ENCODE measurements around the gene IKZF5. TPM values are rescaled to one million over a fixed set of nuclear protein-coding genes. Genes with fewer than 3 reads are reported as not detected.

Gene IKZF5
- total and polyA plus RNA-seq, 4 donors: 6.1 to 19.9 (median 11.6) TPM

GRCh38 chr10:122993797-122994336, 14.7 kb downstream of the IKZF5 start:
- TF ChIP-seq, protein P1, sequence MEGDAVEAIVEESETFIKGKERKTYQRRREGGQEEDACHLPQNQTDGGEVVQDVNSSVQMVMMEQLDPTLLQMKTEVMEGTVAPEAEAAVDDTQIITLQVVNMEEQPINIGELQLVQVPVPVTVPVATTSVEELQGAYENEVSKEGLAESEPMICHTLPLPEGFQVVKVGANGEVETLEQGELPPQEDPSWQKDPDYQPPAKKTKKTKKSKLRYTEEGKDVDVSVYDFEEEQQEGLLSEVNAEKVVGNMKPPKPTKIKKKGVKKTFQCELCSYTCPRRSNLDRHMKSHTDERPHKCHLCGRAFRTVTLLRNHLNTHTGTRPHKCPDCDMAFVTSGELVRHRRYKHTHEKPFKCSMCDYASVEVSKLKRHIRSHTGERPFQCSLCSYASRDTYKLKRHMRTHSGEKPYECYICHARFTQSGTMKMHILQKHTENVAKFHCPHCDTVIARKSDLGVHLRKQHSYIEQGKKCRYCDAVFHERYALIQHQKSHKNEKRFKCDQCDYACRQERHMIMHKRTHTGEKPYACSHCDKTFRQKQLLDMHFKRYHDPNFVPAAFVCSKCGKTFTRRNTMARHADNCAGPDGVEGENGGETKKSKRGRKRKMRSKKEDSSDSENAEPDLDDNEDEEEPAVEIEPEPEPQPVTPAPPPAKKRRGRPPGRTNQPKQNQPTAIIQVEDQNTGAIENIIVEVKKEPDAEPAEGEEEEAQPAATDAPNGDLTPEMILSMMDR (IDR thresholded peaks at IDR 0.05; ENCODE audit: control extremely low read depth, extremely low read depth): no peak
- Histone ChIP-seq H3K36me3 (ENCODE audit: control insufficient read depth in 4 of 4, insufficient read depth in 4 of 4, low read length in 4 of 4) (peaks cover 11 to 37% (median 24%) of the 10 kb centered on the region in 4 donors), H3K9ac (ENCODE audit: insufficient read depth in 1 of 2, low read length in 2 of 2) (no peak overlapping the region), H3K4me3 (no peak overlapping the region), H3K27ac (ENCODE audit: low read depth in 1 of 2, low read length in 1 of 2) (no peak overlapping the region), H3K9me3 (ENCODE audit: control insufficient read depth in 4 of 4, insufficient read depth in 3 of 4, low read length in 3 of 4) (no peaks in the 10 kb centered on the region), H3K27me3 (ENCODE audit: control insufficient read depth in 3 of 3, insufficient read depth in 3 of 3, low read length in 2 of 3) (no peaks in the 10 kb centered on the region), H3K4me1 (ENCODE audit: control insufficient read depth in 5 of 5, insufficient read depth in 5 of 5, low read length in 5 of 5) (peaks cover 0 to under 1% (median 0%) of the 10 kb centered on the region in 5 donors)
- WGBS, 2 donors: 95 to 97% methylated on average over 6 of the region's 6 CpGs
- DNase-seq (no peak), ATAC-seq (ENCODE audit: insufficient read depth, low FRiP score) (no peak)

DNA sequence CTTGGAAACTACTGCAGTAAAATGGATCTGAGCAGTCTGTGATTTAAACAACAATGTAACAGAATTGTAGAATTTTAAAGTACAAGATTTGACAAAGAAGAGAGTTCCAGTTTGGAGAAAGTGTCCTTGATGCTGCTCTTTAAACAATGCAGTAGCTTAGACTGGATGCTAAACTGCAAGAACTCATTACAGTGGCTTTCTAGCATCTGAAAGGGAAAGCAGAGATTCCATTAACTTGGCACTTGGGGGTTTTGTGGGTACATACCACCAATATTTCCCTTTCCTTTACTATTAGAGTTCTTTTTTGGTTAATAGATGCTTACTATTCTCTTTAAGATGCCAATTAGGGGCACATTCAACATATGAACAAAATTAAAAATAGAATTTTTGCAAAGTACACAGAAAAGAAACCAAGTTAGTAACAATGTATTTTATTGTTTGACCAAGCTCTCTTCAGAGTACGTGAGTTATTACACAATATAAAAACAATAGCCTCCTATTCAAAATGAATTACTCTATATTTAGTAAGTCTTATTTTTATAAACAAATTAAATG, 16.5 kb downstream of the IKZF5 start:
- Histone ChIP-seq H3K4me3 (no peak overlapping the region), H3K4me1 (ENCODE audit: control insufficient read depth in 5 of 5, insufficient read depth in 5 of 5, low read length in 5 of 5) (no peaks in the 10 kb centered on the region), H3K9me3 (ENCODE audit: control insufficient read depth in 4 of 4, insufficient read depth in 3 of 4, low read length in 3 of 4) (no peaks in the 10 kb centered on the region), H3K27me3 (ENCODE audit: control insufficient read depth in 3 of 3, insufficient read depth in 3 of 3, low read length in 2 of 3) (no peaks in the 10 kb centered on the region), H3K9ac (ENCODE audit: insufficient read depth in 1 of 2, low read length in 2 of 2) (no peak overlapping the region), H3K36me3 (ENCODE audit: control insufficient read depth in 4 of 4, insufficient read depth in 4 of 4, low read length in 4 of 4) (peaks cover 11 to 37% (median 19%) of the 10 kb centered on the region in 4 donors), H3K27ac (ENCODE audit: low read depth in 1 of 2, low read length in 1 of 2) (no peak overlapping the region)
- no peak for DNase-seq
- TF ChIP-seq, protein P1 (IDR thresholded peaks at IDR 0.05; ENCODE audit: control extremely low read depth, extremely low read depth): no peak
- no peak for ATAC-seq (ENCODE audit: insufficient read depth, low FRiP score)
- 53 to 77% methylated on average over 1 of the region's 1 CpG for WGBS, 2 donors

- H3K4me1 ChIP-seq (ENCODE audit: control insufficient read depth in 5 of 5, insufficient read depth in 5 of 5, low read length in 5 of 5): no peaks in the 10 kb centered on the region
- no peak overlapping the region for H3K9ac ChIP-seq (ENCODE audit: insufficient read depth in 1 of 2, low read length in 2 of 2)
- TF ChIP-seq, protein P1 (IDR thresholded peaks at IDR 0.05; ENCODE audit: control extremely low read depth, extremely low read depth): no peak
- peaks cover 8 to 28% (median 11%) of the 10 kb centered on the region in 4 donors for H3K36me3 ChIP-seq (ENCODE audit: control insufficient read depth in 4 of 4, insufficient read depth in 4 of 4, low read length in 4 of 4)
- ATAC-seq (ENCODE audit: insufficient read depth, low FRiP score) (no peak), DNase-seq (no peak)
- H3K27ac ChIP-seq (ENCODE audit: low read depth in 1 of 2, low read length in 1 of 2): no peak overlapping the region
- H3K27me3 ChIP-seq (ENCODE audit: control insufficient read depth in 3 of 3, insufficient read depth in 3 of 3, low read length in 2 of 3): no peaks in the 10 kb centered on the region
- no peaks in the 10 kb centered on the region for H3K9me3 ChIP-seq (ENCODE audit: control insufficient read depth in 4 of 4, insufficient read depth in 3 of 4, low read length in 3 of 4)
- no peak overlapping the region for H3K4me3 ChIP-seq
- 71 to 83% methylated on average over 5 of the region's 5 CpGs for WGBS, 2 donors
Observed at GRCh38 chr10:122990278-122990677, 18.3 kb downstream of the IKZF5 start.

All from lung (tissue), 12 donors.